CMK (cell line): ENCODE measurements around the gene SEC22C.
"Not testable (repeated sequence)": the region's sequence is repeated elsewhere in the genome, so short reads cannot be mapped to it uniquely, and the experiment has no call there.

Experiments used
- DNase-seq: peaks from one replicate; pipeline ENCODE4 v3.0.0-alpha.2; 2010; ENCODE audit warnings: low read depth

The SEC22C gene

GRCh38 chr3:42579346-42579745 is 2.4 kb downstream of the SEC22C start:
- DNase-seq, result not testable (repeated sequence)

- DNase-seq, result no peak
These were observed 3.7 kb downstream of the SEC22C start for GRCh38 chr3:42578054-42578453.

DNA sequence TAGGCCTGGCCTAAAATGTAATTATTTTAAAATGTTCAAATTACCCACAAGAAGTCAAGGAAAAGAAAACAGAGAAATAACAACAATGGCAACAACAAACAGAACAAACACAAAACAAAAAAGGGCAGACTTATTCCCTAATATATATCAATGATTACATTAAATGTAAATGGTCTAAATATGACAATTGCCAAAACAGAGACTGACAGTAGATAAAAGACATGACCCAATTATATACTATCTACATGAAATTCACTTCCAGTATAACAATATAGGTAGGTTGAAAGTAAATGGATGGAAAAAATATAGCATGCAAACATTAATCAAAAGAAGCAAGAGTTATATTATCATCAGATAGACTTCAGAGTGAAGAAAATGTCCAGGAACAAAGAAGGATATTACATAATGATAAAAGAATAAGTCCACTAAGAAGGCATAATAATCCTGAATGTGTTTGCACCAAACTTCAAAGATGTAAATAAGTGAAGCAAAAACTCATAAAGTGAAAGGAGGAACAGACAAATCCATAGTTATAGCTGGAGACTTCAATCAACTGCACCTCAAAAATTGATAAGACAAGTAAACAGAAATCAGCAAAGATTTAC is 6.5 kb downstream of the SEC22C start:
- no peak for DNase-seq

GRCh38 chr3:42572278-42572677 is 9.5 kb downstream of the SEC22C start:
- DNase-seq, result no peak

GRCh38 chr3:42569593-42570142 is 12.1 kb downstream of the SEC22C start:
- DNase-seq, result no peak

DNA sequence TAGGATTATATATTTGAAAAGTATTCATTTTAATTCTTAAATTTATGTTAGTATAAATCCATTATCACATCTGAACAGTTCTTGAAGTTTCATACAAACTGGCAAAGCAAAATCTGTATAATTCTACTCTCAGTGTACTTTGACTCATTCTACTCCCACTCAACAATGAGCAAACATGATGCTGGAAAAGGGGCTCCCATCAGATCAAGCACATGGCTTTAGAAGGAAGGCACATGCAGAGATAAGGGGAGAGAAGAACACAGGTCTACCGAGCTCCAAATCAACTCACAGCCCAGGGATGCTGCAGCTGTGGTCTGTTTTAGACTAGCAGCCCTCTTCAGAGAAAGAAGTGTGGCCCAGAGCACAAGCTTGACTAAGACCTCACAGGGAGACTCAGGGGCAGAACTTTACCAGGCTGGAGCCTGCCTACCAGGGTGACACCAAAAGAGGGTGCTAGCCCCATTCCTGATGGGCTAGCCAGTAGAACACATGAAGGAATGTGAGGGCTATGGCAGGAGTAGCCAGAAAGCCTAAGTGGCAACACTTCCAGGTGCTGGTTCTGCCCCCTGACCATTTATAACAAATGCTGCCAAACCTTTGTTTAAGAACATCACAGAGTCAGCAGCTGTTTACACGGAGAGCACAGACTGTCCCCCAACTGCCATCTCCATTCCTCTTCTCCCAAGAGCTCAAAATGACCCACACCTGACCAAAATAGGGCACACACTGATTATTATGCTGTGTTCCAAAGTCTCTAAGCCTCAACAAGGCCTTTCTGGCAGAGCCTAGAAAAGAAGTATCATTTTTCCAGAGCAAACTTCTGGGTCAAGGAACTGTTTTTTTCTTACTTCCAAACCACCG is 19.5 kb downstream of the SEC22C start:
- no peak for DNase-seq

GRCh38 chr3:42557854-42558253 is 23.9 kb downstream of the SEC22C start:
- DNase-seq, result no peak

GRCh38 chr3:42556817-42557216 is 24.9 kb downstream of the SEC22C start:
- DNase-seq, result not testable (repeated sequence)

DNA sequence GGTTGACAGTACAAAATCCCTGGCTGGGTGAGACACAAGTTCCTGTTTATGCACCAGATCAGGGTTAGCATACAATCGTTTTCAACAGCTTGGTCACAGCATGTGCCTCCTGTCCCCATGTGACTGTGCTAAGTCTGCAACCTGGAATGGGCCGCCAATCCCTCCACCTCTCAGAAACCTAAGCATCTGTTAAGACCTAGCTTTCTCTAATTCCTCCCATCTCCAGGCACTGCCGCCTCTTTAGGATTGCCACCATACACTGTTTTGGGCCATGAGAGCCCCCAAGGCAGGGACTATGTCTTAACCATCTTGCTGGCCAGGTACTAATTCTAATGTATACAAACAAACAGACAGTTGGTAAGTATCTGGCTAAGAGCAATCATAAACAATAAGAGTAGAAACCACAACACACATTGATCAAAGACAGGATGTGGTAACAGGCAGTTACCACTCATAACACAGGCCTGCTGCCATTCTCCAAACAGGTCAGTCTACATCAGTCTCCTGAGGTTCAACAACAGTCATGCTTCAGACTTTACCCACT is 25.6 kb downstream of the SEC22C start:
- no peak for DNase-seq

DNA sequence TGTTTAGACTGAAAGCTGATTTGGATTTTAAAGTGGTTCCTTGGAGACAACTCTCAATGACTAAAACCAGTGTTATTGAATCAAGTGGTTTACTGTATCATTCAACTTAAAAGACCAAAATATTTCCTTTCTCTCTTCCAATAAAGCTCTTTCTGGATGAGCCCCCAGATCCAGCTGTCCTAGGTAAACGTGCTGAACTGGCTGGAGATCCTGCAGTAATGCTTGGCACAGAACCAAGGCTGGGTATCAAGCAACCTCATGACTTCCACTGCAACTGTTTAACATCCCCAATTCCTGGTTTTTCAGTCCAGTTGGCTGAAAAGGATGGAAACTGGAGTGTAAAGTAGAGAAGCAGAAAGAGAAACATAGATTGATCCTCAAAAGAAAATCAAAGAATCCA is 28.9 kb downstream of the SEC22C start:
- DNase-seq, result no peak

DNA sequence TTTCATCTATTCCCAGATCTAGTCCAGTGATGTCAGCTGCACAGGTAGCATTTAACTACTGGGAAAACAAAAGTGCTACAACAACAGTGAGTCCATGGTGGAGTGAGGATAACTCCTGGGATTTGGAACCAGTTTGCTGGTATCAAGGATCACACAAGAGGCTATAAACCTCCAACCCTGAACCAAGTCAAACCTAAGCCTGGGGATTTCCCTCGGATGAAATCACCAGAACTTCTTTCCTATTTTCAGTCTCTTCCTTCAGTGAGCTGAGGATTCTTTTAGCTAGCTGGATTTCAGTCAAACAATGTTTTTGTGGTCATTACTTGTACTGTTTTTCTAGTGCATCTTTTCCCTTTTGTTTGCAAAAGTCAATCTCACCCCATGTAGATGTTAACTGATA is 31.5 kb downstream of the SEC22C start:
- DNase-seq, result no peak

DNA sequence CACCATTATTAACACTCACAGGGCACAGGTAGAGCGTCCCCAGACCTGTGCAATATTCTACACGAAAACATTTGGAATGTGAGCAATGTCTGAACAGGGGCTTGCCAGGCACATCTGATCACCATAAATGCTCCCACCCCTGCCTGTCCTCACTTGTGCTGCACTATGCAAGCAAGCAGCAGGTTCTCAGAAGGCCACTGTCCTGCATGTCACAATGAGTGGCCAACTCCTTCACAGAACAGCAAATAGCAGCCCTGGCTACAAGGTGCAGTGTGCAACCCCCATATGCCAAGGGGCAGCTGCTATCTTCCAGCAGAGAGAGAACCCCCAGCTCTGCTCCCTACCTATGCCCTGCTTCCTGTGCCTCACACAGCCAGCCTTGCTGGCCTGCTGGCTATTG is 32.6 kb downstream of the SEC22C start:
- no peak for DNase-seq

GRCh38 chr3:42547401-42547945 is 34.3 kb downstream of the SEC22C start:
- DNase-seq, result peak; percentile 48

- no peak for DNase-seq
These were observed 35.0 kb downstream of the SEC22C start for GRCh38 chr3:42546691-42547213.

- no peak for DNase-seq
These were observed 36.4 kb downstream of the SEC22C start for GRCh38 chr3:42545284-42545900.

GRCh38 chr3:42544492-42545283 is 37.1 kb downstream of the SEC22C start:
- no peak for DNase-seq

- no peak for DNase-seq
These were observed 40.7 kb downstream of the SEC22C start for GRCh38 chr3:42541079-42541478.

- no peak for DNase-seq
These were observed 41.7 kb downstream of the SEC22C start for GRCh38 chr3:42539871-42540714.

GRCh38 chr3:42537350-42537749 is 44.4 kb downstream of the SEC22C start:
- DNase-seq, result no peak
